IPS-18c (cell line): Measurements from ENCODE around the gene CXCR3.
"Not testable (repeated sequence)": the region's sequence is repeated elsewhere in the genome, so short reads cannot be mapped to it uniquely, and the experiment has no call there.

ENCODE experiments used
- H3K4me3 ChIP-seq: 2 replicates; pipeline ENCODE4 v1.7.0; 2013; ENCODE audit warnings: low read depth, mild to moderate bottlenecking, low read length, moderate library complexity; ENCODE audit not compliant: insufficient read depth
- H3K9me3 ChIP-seq: one replicate; pipeline ENCODE4 v1.6.1; 2013; ENCODE audit warnings: mild to moderate bottlenecking, low read length, moderate library complexity; ENCODE audit not compliant: control insufficient read depth, insufficient read depth

The CXCR3 gene

DNA sequence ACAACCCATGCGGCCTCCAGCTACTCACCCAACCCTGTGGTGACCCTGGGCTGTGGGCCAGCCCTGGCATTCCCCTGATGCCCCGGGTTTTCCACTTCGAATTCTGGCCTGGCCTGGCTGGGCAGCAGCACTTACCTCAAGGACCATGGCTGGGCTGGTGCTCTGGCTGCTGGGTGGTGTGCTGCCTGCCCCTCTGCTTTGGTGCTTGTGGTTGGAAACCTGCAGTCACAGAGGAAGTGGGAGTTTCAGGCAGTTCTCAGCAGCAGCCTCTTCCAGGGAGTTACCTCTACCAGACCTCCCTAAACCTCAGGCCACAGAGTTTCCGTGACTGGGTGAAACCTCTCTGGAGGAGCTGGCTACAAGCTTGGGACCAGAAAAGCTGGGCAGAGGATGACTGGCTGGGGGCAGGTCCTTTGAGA lies at the start of gene CXCR3:
TSS of gene CXCR3 (minus strand) at position 209 of the 419 bp plus-strand sequence. CDS start at position 147, 62 bp downstream.
- Histone ChIP-seq H3K9me3 (peaks cover 10% of the 10 kb centered on the region), H3K4me3 (no peak within 1 kb of the TSS)

DNA sequence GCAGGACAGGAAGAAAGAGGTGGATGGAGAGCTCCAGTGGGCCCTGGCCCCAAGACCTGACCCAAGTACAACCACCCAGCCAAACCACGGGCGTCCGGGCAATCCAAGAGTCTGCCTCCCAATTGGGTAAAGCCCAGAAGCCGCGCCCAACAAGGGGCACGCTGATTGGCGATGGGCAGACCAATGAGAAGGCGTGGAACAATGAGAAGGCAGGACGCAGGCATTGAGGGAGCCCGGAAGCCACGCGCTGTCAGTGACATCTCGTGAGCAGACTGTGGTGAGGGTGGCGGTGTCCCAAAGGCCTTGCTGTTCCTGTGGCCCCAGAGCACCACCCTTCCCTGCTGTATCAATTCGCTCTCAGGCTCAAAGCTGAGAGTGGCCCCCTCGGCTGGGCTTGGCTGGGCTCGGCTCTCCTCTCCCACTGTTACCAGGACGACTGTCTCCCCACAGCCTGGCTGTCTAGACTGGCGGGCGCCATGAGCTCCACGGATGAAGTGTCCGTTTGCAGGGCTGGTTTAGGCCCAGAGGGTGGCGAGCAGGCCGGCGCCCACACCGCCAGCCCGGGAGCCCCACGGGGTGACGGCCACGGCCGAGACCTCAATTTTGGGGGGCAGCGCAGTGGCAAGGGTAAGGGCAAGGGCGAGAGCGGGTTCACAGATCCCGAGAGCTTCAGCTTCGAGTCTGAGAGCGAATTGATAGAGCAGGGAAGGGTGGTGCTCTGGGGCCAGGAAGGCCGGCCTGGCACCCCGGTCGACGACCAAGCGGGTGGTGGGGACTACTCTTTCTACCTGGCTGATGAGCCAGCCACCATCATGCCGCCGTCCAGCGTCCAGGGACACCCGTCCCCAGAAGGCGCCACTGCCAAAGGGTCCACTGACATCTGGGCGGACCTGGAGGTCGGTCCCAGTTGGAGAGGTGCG lies 49.3 kb upstream of the CXCR3 start, which contains the start of gene LOC101059915:
TSS of gene LOC101059915 (plus strand) at position 219 of the 920 bp plus-strand sequence.
- H3K4me3 ChIP-seq = no peak within 1 kb of the TSS; the same call in 1 of the 2 replicates
- H3K9me3 ChIP-seq = peaks cover 13% of the 10 kb centered on the region

- Histone ChIP-seq H3K4me3 (no peak overlapping the region; the same call in 1 of the 2 replicates), H3K9me3 (peaks cover 13% of the 10 kb centered on the region)
Measured at GRCh38 chrX:71666240-71667223, 48.2 kb upstream of the CXCR3 start.

DNA sequence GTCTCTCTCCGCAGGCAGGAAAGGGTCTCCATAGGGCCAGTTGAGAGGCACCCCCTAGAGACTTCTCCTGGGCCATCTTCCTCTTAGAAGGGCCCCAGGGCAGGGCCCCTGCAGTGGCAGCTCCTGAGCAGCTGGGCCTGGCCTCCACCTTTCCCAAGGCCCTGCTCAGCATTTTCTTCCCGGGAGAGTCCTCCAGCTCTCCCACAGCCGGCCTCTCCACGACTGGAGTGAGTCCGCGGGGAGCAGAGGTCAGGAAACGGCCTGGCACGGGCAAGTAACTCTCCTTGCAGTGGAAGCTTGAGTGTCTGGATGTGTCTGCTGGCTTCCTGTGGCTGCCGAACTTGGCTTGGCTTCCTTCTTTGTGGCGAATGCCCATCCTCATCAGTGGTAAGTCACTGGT lies 47.4 kb upstream of the CXCR3 start:
- H3K9me3 ChIP-seq = peaks cover 15% of the 10 kb centered on the region
- H3K4me3 ChIP-seq = no peak overlapping the region

DNA sequence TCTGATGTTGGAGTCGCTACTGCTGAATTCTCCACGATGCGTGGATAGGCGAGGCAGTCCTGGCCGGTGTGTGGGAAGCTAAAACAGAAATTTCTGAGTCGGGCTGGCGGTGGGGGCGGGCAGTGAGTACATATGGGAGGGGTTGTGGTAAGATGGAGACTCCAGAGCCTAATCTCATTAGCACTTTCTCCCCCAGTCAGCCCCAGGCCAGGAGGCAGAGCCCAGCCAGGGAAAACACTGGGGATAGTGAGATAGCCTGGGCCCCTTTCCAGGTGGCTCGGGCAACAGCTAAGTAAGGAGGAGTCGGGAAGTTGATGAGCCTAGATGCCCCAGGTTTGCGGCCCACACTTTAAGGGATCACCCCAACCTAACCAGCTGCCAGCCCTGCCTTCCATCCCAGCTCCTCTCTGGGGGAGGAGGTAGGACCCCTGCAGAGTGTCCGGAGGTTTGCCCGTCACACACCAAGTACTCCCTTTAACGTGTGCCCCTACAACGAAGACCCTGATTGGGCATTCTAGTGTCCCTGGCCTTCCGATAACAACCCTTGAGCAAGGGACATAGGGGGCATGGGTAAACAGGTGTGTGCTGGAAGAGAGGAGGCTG lies 46.7 kb upstream of the CXCR3 start:
- Histone ChIP-seq H3K4me3 (no peak overlapping the region), H3K9me3 (peaks cover 18% of the 10 kb centered on the region)

DNA sequence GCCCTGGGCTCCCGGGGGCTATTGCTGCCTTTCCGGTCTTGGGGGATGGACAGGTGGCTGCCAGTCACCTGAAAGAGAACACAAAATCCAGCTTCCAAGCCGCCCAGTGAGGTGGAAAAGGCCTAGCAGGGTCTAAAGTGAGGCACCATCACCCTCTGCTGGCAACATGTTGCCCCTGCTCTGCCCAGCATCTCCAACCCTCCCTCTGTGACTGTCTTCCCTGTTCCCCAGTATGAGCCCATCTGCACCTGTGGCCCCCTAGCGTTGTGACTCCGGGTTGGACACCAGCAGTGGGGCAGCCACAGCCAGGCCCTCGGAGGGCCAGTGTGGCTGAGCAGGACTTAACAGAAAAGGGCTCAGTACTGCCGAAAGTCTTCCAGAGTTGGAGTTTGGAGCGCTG lies 45.9 kb upstream of the CXCR3 start:
- H3K9me3 ChIP-seq = peaks cover 18% of the 10 kb centered on the region
- not testable (repeated sequence) for H3K4me3 ChIP-seq

DNA sequence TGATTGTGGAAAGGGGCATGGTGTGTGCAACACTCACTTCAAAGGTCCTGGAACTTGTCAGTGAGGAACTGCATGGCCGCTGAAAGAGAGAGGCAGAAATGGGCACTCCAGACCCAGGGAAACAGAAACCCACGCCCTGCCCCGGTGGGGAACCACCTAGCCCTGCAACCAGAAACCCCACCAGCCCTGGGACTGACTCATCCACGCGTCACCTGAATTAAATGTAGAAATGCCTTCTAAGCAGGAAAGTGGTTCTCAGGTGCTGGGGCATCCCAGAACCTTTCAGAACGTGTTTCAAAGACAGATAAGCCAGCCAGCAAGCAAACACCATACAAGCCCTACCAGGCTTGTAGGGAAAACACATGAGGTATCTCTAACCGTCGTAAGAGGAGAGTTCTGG lies 44.9 kb upstream of the CXCR3 start:
- H3K4me3 ChIP-seq = not testable (repeated sequence)
- H3K9me3 ChIP-seq = peaks cover 18% of the 10 kb centered on the region

DNA sequence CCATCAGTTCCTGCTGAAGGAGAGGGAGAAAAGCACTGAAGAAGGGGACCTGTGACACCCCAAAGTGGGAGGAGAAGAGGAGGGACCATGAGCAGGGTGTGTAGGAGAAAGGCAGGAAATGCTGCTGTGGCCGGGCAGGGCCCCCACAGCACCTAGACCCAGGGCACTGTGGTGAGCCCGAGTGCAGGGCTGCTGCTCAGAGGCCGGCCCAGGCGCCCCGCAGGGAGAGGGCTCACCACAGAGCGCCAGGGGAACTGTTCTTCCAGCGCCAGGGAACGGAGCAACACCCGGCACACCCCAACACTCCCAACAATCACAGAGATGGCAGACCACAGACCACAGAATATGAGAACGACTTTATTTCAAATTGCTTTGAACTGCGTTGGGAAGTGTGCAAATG lies 44.3 kb upstream of the CXCR3 start:
- peaks cover 18% of the 10 kb centered on the region for H3K9me3 ChIP-seq
- not testable (repeated sequence) for H3K4me3 ChIP-seq

- H3K9me3 ChIP-seq = peaks cover 17% of the 10 kb centered on the region
- H3K4me3 ChIP-seq = no peak overlapping the region
Measured at GRCh38 chrX:71661919-71662318, 43.6 kb upstream of the CXCR3 start.

DNA sequence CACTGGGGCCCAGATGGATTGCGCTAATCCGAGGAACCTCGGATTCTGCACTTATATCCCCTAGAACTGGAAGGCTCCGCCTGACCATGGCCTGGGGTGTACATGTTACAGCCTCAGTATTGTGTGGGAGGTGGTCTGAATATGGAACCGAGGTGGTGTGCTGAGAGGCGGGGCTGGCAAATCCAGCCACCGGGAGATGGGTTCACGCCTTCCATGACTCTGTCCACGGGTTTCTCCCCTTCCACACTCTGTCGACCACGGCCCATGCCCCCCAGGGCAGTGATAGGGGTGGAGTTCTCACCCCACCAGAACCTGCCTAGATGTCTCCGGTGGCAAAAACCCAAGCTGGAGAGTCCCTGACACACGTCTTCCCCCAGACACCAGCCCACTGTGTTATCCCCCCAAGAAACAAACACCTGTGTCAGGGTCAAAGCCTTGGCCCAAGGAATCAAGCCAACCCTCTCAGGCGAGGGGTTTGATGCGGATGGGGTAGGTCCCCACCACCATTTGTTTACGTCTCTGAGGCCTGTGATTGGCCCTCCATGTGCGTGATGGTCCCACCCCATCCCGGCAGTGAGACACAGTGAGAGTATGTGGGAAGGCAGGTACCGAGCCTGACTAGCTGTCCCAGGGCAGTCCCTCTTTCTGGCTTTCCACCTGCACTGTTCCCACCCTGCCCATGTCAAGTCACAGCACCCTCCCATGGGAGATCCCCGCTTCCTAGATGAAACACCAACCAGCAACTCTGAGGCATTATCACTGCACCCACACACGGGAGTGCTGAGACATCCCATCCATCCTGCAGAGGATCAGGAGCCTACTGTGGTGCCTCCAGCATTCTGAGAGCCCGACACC lies 42.5 kb upstream of the CXCR3 start:
- Histone ChIP-seq H3K4me3 (no peak overlapping the region), H3K9me3 (peaks cover 13% of the 10 kb centered on the region)

GRCh38 chrX:71659959-71660358 lies 41.6 kb upstream of the CXCR3 start:
- H3K9me3 ChIP-seq = peaks cover 11% of the 10 kb centered on the region
- H3K4me3 ChIP-seq = no peak overlapping the region

DNA sequence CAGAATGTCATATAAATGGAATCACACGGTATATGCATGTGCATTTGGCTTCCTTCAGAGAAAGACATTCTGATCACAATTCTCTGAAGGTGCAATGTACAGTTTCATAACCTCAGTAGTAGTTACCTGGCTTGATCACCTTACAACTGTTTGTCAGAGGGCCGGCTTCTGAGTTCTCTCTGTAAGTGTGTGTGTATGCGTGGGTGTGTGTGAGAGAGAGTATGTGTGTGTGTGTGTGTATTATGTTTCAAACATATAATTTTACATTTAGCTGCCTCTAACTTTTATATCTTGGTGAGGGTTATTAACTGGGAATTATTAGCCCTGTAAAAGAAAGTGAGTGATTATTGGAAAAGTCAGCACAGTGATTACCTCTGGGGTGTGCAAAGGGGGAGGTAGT lies 41.0 kb upstream of the CXCR3 start:
- no peak overlapping the region for H3K4me3 ChIP-seq

DNA sequence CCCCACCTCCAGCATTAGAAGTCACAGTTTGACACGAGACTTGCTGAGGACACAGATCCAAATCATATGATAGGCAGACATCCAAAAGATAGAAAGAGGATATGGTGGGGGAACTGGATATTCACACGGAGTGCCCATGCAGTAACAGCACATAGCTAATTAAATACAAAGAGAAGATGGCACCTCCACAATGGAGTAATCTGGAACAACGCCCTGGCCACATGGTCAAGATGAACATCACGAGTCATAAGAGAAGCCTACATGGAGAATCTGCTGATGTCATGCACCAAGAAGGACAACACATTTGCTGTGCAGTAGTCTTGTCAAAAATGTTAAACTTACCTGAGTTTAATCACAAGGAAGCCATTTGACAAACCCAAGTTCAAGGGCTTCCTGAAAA lies 39.0 kb upstream of the CXCR3 start:
- H3K9me3 ChIP-seq = peaks cover 8% of the 10 kb centered on the region

More for the DNA sequence above, 41.0 kb upstream of the CXCR3 start:
- peaks cover 11% of the 10 kb centered on the region for H3K9me3 ChIP-seq

GRCh38 chrX:71653344-71653743 lies 35.0 kb upstream of the CXCR3 start:
- Histone ChIP-seq H3K9me3 (peaks cover 3% of the 10 kb centered on the region), H3K4me3 (no peak overlapping the region)

More for the DNA sequence above, 39.0 kb upstream of the CXCR3 start:
- H3K4me3 ChIP-seq = no peak overlapping the region

- H3K4me3 ChIP-seq = no peak overlapping the region
- peaks cover 3% of the 10 kb centered on the region for H3K9me3 ChIP-seq
Measured at GRCh38 chrX:71652405-71652804, 34.1 kb upstream of the CXCR3 start.

- peaks cover 3% of the 10 kb centered on the region for H3K9me3 ChIP-seq
Measured at GRCh38 chrX:71650333-71650969, 32.1 kb upstream of the CXCR3 start.

More at GRCh38 chrX:71650333-71650969, 32.1 kb upstream of the CXCR3 start:
- no peak overlapping the region for H3K4me3 ChIP-seq
